ENCODE measurements around the gene HNF4A. TPM values are rescaled to one million over a fixed set of nuclear protein-coding genes. Genes with fewer than 3 reads are reported as not detected.

The HNF4A gene
- total and polyA plus RNA-seq, 2 of the 4 experiments (the other 2 are of a cell fraction): not detected

GRCh38 chr20:44429017-44429339 lies 73.5 kb downstream of the HNF4A start:
- H3K79me1 ChIP-seq (ENCODE audit: low read depth in 1 of 2, low read length in 2 of 2): no peaks in the 10 kb centered on the region
- H4K8ac ChIP-seq (ENCODE audit: low read depth in 2 of 2, low read length in 2 of 2): no peak overlapping the region
- no peak for DNase-seq
- no peak overlapping the region for H4K91ac ChIP-seq (ENCODE audit: insufficient read depth, low read depth, low read length)
- H3K9ac ChIP-seq (ENCODE audit: low read depth, low read length): no peak overlapping the region
- no peak overlapping the region for H3K4ac ChIP-seq (ENCODE audit: low read depth, low read length)
- no peaks in the 10 kb centered on the region for H3K9me1 ChIP-seq (ENCODE audit: insufficient read depth, low read length)
- H2BK15ac ChIP-seq (ENCODE audit: low read depth, low read length): no peak overlapping the region
- WGBS, 2 experiments (ENCODE audit: extremely low coverage in 2 of 2, insufficient read length in 1 of 2): no CpG with 5 or more reads among the region's 2 CpGs
- dilution Hi-C loops (cut with HindIII; ENCODE audit: low sequenced_read_pairs, unreplicated experiment) (no loop called here), intact Hi-C loops (cut with micrococcal nuclease) (no loop called here), in situ Hi-C loops (cut with MboI; ENCODE audit: low sequenced_read_pairs) (no loop called here)
- H3K23ac ChIP-seq (ENCODE audit: low read depth, low read length): no peak overlapping the region
- no peak overlapping the region for H3K4me3 ChIP-seq (ENCODE audit: insufficient read depth, low read depth, low read length)
- ChIA-PET CTCF (no interaction called here), POLR2A (ENCODE audit: unreplicated experiment) (no interaction called here)
- H3K27me3 ChIP-seq (ENCODE audit: control insufficient read depth, insufficient read depth, low read length): peaks cover 32% of the 10 kb centered on the region
- no peak overlapping the region for H3K4me2 ChIP-seq (ENCODE audit: low read depth, low read length)
- H2AK5ac ChIP-seq (ENCODE audit: low read depth, low read length): no peak overlapping the region
- H4K20me1 ChIP-seq (ENCODE audit: insufficient read depth, low read length): no peaks in the 10 kb centered on the region
- no peak overlapping the region for H2BK120ac ChIP-seq (ENCODE audit: low read depth, low read length)
- H2AFZ ChIP-seq (replicated peaks; ENCODE audit: low read length, poor library complexity): no peak overlapping the region
- no peak overlapping the region for H2BK5ac ChIP-seq (ENCODE audit: low read depth, low read length, poor library complexity, severe bottlenecking)
- no peak for TF ChIP-seq RFX5 (IDR thresholded peaks at IDR 0.05; ENCODE audit: low read depth, low read length)
- no peak for TF ChIP-seq SMC3 (IDR thresholded peaks at IDR 0.05; ENCODE audit: low read depth, low read length)
- TF ChIP-seq BHLHE40 (IDR thresholded peaks at IDR 0.05; ENCODE audit: low read depth, low read length): no peak
- no peak for TF ChIP-seq MXI1 (IDR thresholded peaks at IDR 0.05; ENCODE audit: borderline replicate concordance, low read depth, low read length)
- no peaks in the 10 kb centered on the region for H3K9me3 ChIP-seq (ENCODE audit: control insufficient read depth, insufficient read depth, low read length)
- ATAC-seq (ENCODE audit: low read depth): no peak
- no peak overlapping the region for H4K5ac ChIP-seq (ENCODE audit: low read depth, low read length)
- no peak overlapping the region for H3K14ac ChIP-seq (replicated peaks; ENCODE audit: low read depth, low read length)
- no peak overlapping the region for H3K56ac ChIP-seq (ENCODE audit: extremely low read depth, insufficient read depth, low read length)
- no peaks in the 10 kb centered on the region for H3K36me3 ChIP-seq (ENCODE audit: control insufficient read depth, insufficient read depth, low read length)
- BruUV-seq (replicated peaks): no TSS peak
- no peak overlapping the region for H2AK9ac ChIP-seq (replicated peaks; ENCODE audit: low read depth, low read length, poor library complexity)
- no peak overlapping the region for H3K18ac ChIP-seq (ENCODE audit: low read depth, low read length)
- H3K4me1 ChIP-seq (ENCODE audit: control insufficient read depth, insufficient read depth, low read length): no peaks in the 10 kb centered on the region
- H3K27ac ChIP-seq (ENCODE audit: insufficient read depth, low read length): no peak overlapping the region
- H2BK20ac ChIP-seq (ENCODE audit: low read depth, low read length): no peak overlapping the region
